GM23248 (cell line): ENCODE results near the gene GJA9.

Experiments
- EZH2 ChIP-seq: fragments of 200-600 bp; sonication (generic); IDR thresholded peaks from 2 replicates; pipeline ENCODE4 v1.6.1; 2018; ENCODE audit warnings: antibody characterized with exemption, mild to moderate bottlenecking; ENCODE audit not compliant: insufficient read depth, poor library complexity, severe bottlenecking
- EZH2phosphoT487 ChIP-seq: fragments of 200-600 bp; sonication (generic); IDR thresholded peaks from 2 replicates; pipeline ENCODE4 v1.6.1; 2018; ENCODE audit warnings: antibody characterized with exemption, moderate library complexity, mild to moderate bottlenecking, low read depth; ENCODE audit not compliant: insufficient read depth

DNA sequence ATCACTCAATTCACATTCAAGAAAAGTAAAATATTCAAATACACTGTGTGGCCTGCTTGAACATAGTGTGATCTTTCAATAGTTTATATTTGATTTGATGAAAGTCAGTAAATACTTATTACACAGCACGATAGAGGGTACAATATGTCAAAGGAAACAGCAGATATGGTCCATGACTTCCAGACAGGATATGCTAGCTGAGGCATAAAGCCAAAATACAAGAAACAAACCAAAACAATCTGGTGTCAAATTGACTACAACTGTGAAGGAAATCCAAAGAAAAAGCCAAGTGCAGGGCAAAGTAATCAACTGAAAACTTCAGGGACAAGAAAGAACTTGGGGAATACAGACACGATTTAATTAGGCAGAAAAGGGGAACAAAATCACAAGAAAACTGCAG lies 41.1 kb downstream of the GJA9 start:
- TF ChIP-seq EZH2phosphoT487: no peak
- TF ChIP-seq EZH2: no peak
